H9 (cell line): ENCODE data around the gene CLECL1. TPM values are rescaled to one million over a fixed set of nuclear protein-coding genes. Genes with fewer than 3 reads are reported as not detected.
"Not testable (repeated sequence)": the region's sequence is repeated elsewhere in the genome, so short reads cannot be mapped to it uniquely, and the experiment has no call there.

Experiments
- DNase-seq: peaks from one replicate; pipeline ENCODE4 v3.0.0-alpha.2; 2017
- H2AFZ ChIP-seq: one replicate; pipeline ENCODE4 v1.6.1; 2013; ENCODE audit warnings: mild to moderate bottlenecking, low read length, control low read depth, moderate library complexity
- H2AK5ac ChIP-seq: 2 replicates; pipeline ENCODE4 v1.6.1; 2013; ENCODE audit warnings: low read length, control low read depth, mixed read lengths; ENCODE audit not compliant: insufficient read length
- H2BK120ac ChIP-seq: one replicate; pipeline ENCODE4 v1.6.1; 2013; ENCODE audit warnings: low read depth, mild to moderate bottlenecking, low read length, control low read depth, inconsistent platforms; ENCODE audit not compliant: poor library complexity, severe bottlenecking
- H2BK12ac ChIP-seq: 2 replicates; pipeline ENCODE4 v1.6.1; 2013; ENCODE audit warnings: low read length, control low read depth, mixed read lengths, low read depth; ENCODE audit not compliant: insufficient read length
- H2BK15ac ChIP-seq: 2 replicates; pipeline ENCODE4 v1.6.1; 2013; ENCODE audit warnings: low read depth, low read length, control low read depth
- H2BK20ac ChIP-seq: one replicate; pipeline ENCODE4 v1.6.1; 2013; ENCODE audit warnings: low read depth, mild to moderate bottlenecking, low read length, control low read depth, inconsistent platforms; ENCODE audit not compliant: poor library complexity, severe bottlenecking
- H2BK5ac ChIP-seq: 2 replicates; pipeline ENCODE4 v1.6.1; 2013; ENCODE audit warnings: low read length, control low read depth, mixed read lengths; ENCODE audit not compliant: insufficient read length
- H3K14ac ChIP-seq: 2 replicates; pipeline ENCODE4 v1.6.1; 2013; ENCODE audit warnings: low read length, control low read depth; ENCODE audit not compliant: insufficient read depth
- H3K18ac ChIP-seq: 2 replicates; pipeline ENCODE4 v1.6.1; 2013; ENCODE audit warnings: low read depth, mild to moderate bottlenecking, mixed read lengths, low read length, control low read depth; ENCODE audit not compliant: insufficient read length
- H3K23ac ChIP-seq: 2 replicates; pipeline ENCODE4 v1.6.1; 2013; ENCODE audit warnings: low read length, control low read depth, mixed read lengths, low read depth; ENCODE audit not compliant: insufficient read length
- H3K23me2 ChIP-seq: 2 replicates; pipeline ENCODE4 v1.6.1; 2013; ENCODE audit warnings: low read depth, mild to moderate bottlenecking, mixed read lengths, low read length, control low read depth; ENCODE audit not compliant: insufficient read length, poor library complexity, severe bottlenecking
- H3K27ac ChIP-seq: 2 replicates; pipeline ENCODE4 v1.5.1; 2013; ENCODE audit warnings: low read length, control low read depth, mixed read lengths, low read depth; ENCODE audit not compliant: insufficient read length
- H3K27me3 ChIP-seq: 2 replicates; pipeline ENCODE4 v1.6.1; 2013; ENCODE audit warnings: low read length, control low read depth, inconsistent platforms; ENCODE audit not compliant: insufficient read depth
- H3K4ac ChIP-seq: 2 replicates; pipeline ENCODE4 v1.6.1; 2013; ENCODE audit warnings: low read depth, mild to moderate bottlenecking, control low read depth, inconsistent platforms, low read length, moderate library complexity
- H3K4me1 ChIP-seq: 2 replicates; pipeline ENCODE4 v1.6.1; 2013; ENCODE audit warnings: low read length, control low read depth, inconsistent platforms; ENCODE audit not compliant: insufficient read depth
- H3K4me2 ChIP-seq: 2 replicates; pipeline ENCODE4 v1.6.1; 2013; ENCODE audit warnings: low read length, control low read depth, mixed read lengths; ENCODE audit not compliant: insufficient read length, insufficient read depth
- H3K56ac ChIP-seq: 2 replicates; pipeline ENCODE4 v1.6.1; 2013; ENCODE audit warnings: low read depth, mild to moderate bottlenecking, mixed read lengths, low read length, control low read depth; ENCODE audit not compliant: insufficient read length
- H3K79me1 ChIP-seq: 2 replicates; pipeline ENCODE4 v1.6.1; 2013; ENCODE audit warnings: low read depth, mild to moderate bottlenecking, moderate library complexity, low read length, control low read depth, inconsistent platforms; ENCODE audit not compliant: insufficient read depth, poor library complexity, severe bottlenecking
- H3K79me2 ChIP-seq: 2 replicates; pipeline ENCODE4 v1.6.1; 2013; ENCODE audit warnings: low read length, control low read depth, inconsistent platforms; ENCODE audit not compliant: insufficient read depth
- H3K9ac ChIP-seq: 2 replicates; pipeline ENCODE4 v1.6.1; 2013; ENCODE audit warnings: low read length, control low read depth, mixed read lengths; ENCODE audit not compliant: insufficient read length; ENCODE audit errors: extremely low read depth
- H3K9me3 ChIP-seq: one replicate; pipeline ENCODE4 v1.6.1; 2013; ENCODE audit warnings: low read depth, low read length, inconsistent platforms; ENCODE audit not compliant: control insufficient read depth
- H3T11ph ChIP-seq: one replicate; pipeline ENCODE4 v1.6.1; 2013; ENCODE audit warnings: mild to moderate bottlenecking, low read length, control low read depth, inconsistent platforms
- H4K20me1 ChIP-seq: one replicate; pipeline ENCODE4 v1.6.1; 2013; ENCODE audit not compliant: control insufficient read depth, insufficient read length, insufficient read depth
- H4K5ac ChIP-seq: 2 replicates; pipeline ENCODE4 v1.6.1; 2013; ENCODE audit warnings: low read depth, mild to moderate bottlenecking, mixed read lengths, low read length, control low read depth; ENCODE audit not compliant: insufficient read length
- H4K8ac ChIP-seq: replicated peaks from 2 replicates; pipeline ENCODE4 v1.6.1; 2013; ENCODE audit warnings: low read length, control low read depth, mixed read lengths, low read depth; ENCODE audit not compliant: insufficient read length
- H4K91ac ChIP-seq: 2 replicates; pipeline ENCODE4 v1.6.1; 2013; ENCODE audit warnings: low read depth, mild to moderate bottlenecking, moderate library complexity, mixed read lengths, low read length, control low read depth; ENCODE audit not compliant: insufficient read length
- H3K27ac Mint-ChIP-seq, 3 experiments: 2 replicates in 2 of 3; 3 replicates in 1 of 3; pipeline ENCODE4 v1.8.0; 2020 to 2021; ENCODE audit warnings: mixed read lengths in 3 of 3, mild to moderate bottlenecking in 1 of 3, moderate library complexity in 1 of 3
- H3K27me3 Mint-ChIP-seq: 2 replicates; pipeline ENCODE4 v1.8.0; 2021; ENCODE audit warnings: low read depth, mild to moderate bottlenecking, moderate library complexity, mixed read lengths
- H3K36me3 Mint-ChIP-seq, 3 experiments: 2 replicates in 2 of 3; 3 replicates in 1 of 3; pipeline ENCODE4 v1.8.0; 2020 to 2021; ENCODE audit warnings: low read depth in 3 of 3, mixed read lengths in 3 of 3; ENCODE audit not compliant: insufficient read depth in 1 of 3
- H3K4me1 Mint-ChIP-seq, 2 experiments: 2 replicates each; pipeline ENCODE4 v1.8.0; 2020; ENCODE audit warnings: mixed read lengths in 2 of 2
- H3K4me3 Mint-ChIP-seq, 2 experiments: 2 replicates in 1 of 2; 3 replicates in 1 of 2; pipeline ENCODE4 v1.8.0; 2020 to 2021; ENCODE audit warnings: mild to moderate bottlenecking in 2 of 2, mixed read lengths in 2 of 2, moderate library complexity in 1 of 2
- H3K9me3 Mint-ChIP-seq, 2 experiments: 2 replicates in 1 of 2; 3 replicates in 1 of 2; pipeline ENCODE4 v1.8.0; 2020; ENCODE audit warnings: mild to moderate bottlenecking in 2 of 2, mixed read lengths in 2 of 2, moderate library complexity in 1 of 2
- WGBS: extraction: QIAGEN DNeasy Blood & Tissue Kit; methylation state at CpG from one replicate; pipeline ENCODE4 v1.1.7; 2013; ENCODE audit warnings: missing lambda C conversion rate, low lambda C conversion rate, mixed read lengths; ENCODE audit not compliant: insufficient read length; ENCODE audit errors: extremely low coverage; 5-methylcytosine and 5-hydroxymethylcytosine counted together
- total RNA-seq: library from RNA; stranded (reverse); gene quantifications from 2 replicates; pipeline ENCODE4 v1.2.1, GENCODE V29; 2021
- TF ChIP-seq, protein P1 (sequence below): fragments of 200-600 bp; sonication (generic); conservative IDR thresholded peaks from 3 replicates; pipeline ENCODE4 v1.8.0; 2021; ENCODE audit warnings: antibody characterized with exemption, mild to moderate bottlenecking

CLECL1 gene
- total RNA-seq, 1 experiment from 2014 or later: not detected

DNA sequence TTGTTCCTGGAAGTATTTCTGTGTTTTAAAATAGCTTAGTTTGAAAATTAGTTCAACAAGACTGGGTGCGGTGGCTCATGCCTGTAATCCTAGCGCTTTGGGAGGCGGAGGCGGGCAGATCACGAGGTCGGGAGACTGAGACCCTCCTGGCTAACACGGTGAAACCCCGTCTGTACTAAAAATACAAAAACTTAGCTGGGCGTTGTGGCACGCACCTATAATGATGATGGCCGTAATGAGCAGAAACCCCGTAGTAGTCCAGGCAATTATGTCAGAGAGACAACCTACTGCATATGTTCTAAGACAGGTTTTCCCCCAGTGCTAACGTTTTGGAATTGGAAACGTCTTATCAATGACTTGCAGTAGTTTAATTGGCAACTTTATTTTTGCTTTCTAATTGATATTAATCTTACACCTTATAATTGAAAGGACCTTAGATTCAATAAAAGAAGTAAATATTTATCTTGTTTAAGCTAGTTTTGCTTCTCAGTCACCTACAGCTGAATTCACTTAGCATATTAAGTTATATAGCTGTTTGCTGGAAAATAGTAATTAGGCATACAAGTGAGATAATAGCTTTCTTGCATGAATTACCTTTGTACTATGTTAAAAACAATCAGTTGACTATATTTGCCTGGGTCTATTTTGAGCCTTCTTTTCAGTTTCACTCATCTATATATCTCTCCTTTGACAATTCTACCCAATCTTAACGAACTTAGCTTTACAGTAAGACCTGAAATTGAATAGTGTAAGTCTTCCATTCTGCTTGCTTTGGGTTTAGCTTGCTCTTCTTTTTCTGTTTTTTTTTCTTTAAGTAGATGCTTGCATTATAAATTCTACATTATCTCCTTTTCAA, 15.6 kb downstream of the CLECL1 start:
- Histone ChIP-seq H3K79me2 (no peaks in the 10 kb centered on the region), H3K27ac (no peak overlapping the region), H3K4ac (no peak overlapping the region), H3K56ac (no peak overlapping the region), H2AFZ (no peak overlapping the region), H2BK5ac (no peak overlapping the region), H4K20me1 (no peaks in the 10 kb centered on the region), H3K23ac (no peak overlapping the region), H2BK120ac (no peak overlapping the region), H2BK20ac (no peak overlapping the region), H3K9ac (no peak overlapping the region), H3T11ph (no peak overlapping the region), H3K14ac (no peak overlapping the region), H2BK12ac (no peak overlapping the region), H4K91ac (no peak overlapping the region), H3K27me3 (no peaks in the 10 kb centered on the region), H3K23me2 (no peaks in the 10 kb centered on the region), H3K9me3 (no peaks in the 10 kb centered on the region), H2BK15ac (no peak overlapping the region), H3K79me1 (no peaks in the 10 kb centered on the region), H4K5ac (no peak overlapping the region), H3K4me1 (no peaks in the 10 kb centered on the region), H2AK5ac (no peak overlapping the region), H3K4me2 (no peak overlapping the region), H4K8ac (no peak overlapping the region), H3K18ac (no peak overlapping the region)
- no CpG with 5 or more reads among the region's 15 CpGs for WGBS
- Mint-ChIP-seq H3K36me3 (no peaks in the 10 kb centered on the region), H3K27ac (no peak overlapping the region), H3K9me3 (no peaks in the 10 kb centered on the region), H3K27me3 (no peaks in the 10 kb centered on the region), H3K4me3 (no peak overlapping the region), H3K4me1 (no peaks in the 10 kb centered on the region)
- no peak for DNase-seq
- TF ChIP-seq, protein P1, sequence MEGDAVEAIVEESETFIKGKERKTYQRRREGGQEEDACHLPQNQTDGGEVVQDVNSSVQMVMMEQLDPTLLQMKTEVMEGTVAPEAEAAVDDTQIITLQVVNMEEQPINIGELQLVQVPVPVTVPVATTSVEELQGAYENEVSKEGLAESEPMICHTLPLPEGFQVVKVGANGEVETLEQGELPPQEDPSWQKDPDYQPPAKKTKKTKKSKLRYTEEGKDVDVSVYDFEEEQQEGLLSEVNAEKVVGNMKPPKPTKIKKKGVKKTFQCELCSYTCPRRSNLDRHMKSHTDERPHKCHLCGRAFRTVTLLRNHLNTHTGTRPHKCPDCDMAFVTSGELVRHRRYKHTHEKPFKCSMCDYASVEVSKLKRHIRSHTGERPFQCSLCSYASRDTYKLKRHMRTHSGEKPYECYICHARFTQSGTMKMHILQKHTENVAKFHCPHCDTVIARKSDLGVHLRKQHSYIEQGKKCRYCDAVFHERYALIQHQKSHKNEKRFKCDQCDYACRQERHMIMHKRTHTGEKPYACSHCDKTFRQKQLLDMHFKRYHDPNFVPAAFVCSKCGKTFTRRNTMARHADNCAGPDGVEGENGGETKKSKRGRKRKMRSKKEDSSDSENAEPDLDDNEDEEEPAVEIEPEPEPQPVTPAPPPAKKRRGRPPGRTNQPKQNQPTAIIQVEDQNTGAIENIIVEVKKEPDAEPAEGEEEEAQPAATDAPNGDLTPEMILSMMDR: no peak

DNA sequence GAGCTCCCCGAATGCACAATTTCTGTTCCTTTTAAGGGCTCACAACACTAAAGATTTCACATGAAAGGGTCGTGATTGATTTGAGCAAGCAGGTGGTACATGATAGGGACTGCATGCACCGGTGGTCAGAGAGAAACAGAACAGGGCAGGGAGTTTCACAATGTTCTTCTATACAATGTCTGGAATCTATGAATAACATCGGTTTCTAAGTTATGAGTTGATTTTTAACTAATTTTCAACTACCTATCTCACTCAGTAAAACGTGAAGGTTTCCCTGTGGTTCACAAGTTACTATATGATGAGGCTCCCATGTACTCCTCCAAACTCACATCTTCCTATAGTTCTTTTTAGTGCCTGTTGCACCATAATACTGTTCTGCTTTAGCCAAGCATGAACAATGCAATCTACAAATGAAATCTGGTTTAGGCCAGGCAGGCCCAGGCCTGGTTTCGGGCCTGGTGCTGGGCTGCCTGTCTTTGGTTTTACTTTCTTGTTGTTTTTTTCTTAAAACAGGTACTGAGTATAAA, 19.8 kb downstream of the CLECL1 start:
- H2BK20ac ChIP-seq, H3K18ac ChIP-seq, H2BK15ac ChIP-seq, H3K4me1 Mint-ChIP-seq, H3K27ac ChIP-seq, H3K56ac ChIP-seq, H3K4me1 ChIP-seq, H3K14ac ChIP-seq, H4K91ac ChIP-seq, H3K79me1 ChIP-seq, H3T11ph ChIP-seq, H3K23me2 ChIP-seq, H3K27me3 Mint-ChIP-seq, H3K27me3 ChIP-seq, H3K9ac ChIP-seq, H3K9me3 ChIP-seq, DNase-seq, H2BK12ac ChIP-seq, H4K5ac ChIP-seq, H3K4ac ChIP-seq, H4K20me1 ChIP-seq, H3K23ac ChIP-seq, H3K4me3 Mint-ChIP-seq, H3K4me2 ChIP-seq, H3K36me3 Mint-ChIP-seq, H2BK120ac ChIP-seq, H3K79me2 ChIP-seq, H2AFZ ChIP-seq, H3K9me3 Mint-ChIP-seq, H4K8ac ChIP-seq, H2AK5ac ChIP-seq, H2BK5ac ChIP-seq: not testable (repeated sequence)
- peak overlapping the region in 1 of 3 experiments; percentile 26; a peak in 1 of 7 replicates for H3K27ac Mint-ChIP-seq
- WGBS: no CpG with 5 or more reads among the region's 6 CpGs
